ENCODE data around the gene TNFAIP8L1.

Gene TNFAIP8L1

DNA sequence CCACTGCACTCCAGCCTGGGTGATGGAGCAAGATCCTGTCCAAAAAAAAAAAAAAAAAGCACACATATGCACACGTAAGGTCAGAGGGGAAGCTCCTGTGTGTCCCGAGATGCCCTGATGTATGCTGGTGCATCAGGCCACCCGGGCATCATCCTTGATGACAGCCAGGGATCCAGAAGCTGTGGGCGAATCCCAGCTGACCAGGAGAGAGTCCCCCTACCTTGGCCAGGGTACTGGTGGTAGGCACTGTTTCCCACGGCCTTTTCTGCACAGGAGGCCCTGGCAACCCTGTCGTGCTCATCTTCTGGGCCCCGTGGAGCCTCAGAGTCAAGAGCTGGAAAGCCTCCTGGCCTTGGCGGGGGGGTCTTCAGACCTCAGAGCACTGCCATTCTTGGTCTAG lies 16.8 kb downstream of the TNFAIP8L1 start:
- DNase-seq (ENCODE audit: insufficient read length, low spot score) = no peak
- FAIRE-seq = no peak
- TF ChIP-seq, protein P1, sequence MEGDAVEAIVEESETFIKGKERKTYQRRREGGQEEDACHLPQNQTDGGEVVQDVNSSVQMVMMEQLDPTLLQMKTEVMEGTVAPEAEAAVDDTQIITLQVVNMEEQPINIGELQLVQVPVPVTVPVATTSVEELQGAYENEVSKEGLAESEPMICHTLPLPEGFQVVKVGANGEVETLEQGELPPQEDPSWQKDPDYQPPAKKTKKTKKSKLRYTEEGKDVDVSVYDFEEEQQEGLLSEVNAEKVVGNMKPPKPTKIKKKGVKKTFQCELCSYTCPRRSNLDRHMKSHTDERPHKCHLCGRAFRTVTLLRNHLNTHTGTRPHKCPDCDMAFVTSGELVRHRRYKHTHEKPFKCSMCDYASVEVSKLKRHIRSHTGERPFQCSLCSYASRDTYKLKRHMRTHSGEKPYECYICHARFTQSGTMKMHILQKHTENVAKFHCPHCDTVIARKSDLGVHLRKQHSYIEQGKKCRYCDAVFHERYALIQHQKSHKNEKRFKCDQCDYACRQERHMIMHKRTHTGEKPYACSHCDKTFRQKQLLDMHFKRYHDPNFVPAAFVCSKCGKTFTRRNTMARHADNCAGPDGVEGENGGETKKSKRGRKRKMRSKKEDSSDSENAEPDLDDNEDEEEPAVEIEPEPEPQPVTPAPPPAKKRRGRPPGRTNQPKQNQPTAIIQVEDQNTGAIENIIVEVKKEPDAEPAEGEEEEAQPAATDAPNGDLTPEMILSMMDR (IDR thresholded peaks at IDR 0.05; ENCODE audit: insufficient read depth, missing control alignments) = no peak

DNA sequence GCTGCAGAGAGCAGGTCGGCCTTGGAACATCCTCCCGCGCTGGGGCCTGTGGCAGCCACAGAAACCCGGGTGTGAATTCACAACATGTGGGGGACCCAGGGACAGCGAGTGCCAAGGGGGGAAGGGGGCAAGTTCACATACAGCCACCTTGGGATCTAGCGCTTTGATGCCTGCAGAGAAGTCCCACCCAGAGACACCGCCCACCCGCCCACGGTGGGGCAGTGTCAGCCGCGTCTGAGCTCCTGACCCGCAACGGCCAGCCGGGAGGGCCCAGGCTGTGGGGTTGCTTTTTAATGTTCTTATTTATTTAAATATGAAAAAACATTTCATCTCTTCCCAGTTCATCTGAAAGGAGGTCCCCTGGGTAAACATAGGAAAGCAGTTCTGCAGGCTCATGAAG lies 17.9 kb downstream of the TNFAIP8L1 start:
- TF ChIP-seq, protein P1 (IDR thresholded peaks at IDR 0.05; ENCODE audit: insufficient read depth, missing control alignments) = no peak
- FAIRE-seq (no peak), DNase-seq (ENCODE audit: insufficient read length, low spot score) (no peak)

DNA sequence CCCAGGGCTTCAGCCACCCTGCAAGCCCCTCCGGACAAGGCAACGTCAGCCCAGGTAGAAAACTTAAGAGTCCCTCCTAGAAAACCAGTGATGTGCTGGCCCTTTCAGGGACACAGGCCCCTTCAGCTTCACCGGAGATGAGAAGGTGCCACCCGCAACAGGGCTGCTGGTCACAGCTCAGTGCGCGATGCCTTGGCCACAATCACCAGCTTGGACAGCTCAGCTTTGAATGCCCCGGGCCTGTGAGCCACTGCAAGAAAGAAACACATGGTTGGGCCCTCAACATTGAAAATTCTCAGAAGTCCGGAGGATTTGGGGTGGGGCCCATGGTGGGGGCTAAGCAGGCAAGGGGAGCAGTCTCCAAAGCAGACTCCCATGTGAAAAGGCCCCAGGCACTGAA lies 18.5 kb downstream of the TNFAIP8L1 start:
- TF ChIP-seq, protein P1 (IDR thresholded peaks at IDR 0.05; ENCODE audit: insufficient read depth, missing control alignments) = no peak
- DNase-seq (ENCODE audit: insufficient read length, low spot score) (no peak), FAIRE-seq (no peak)

DNA sequence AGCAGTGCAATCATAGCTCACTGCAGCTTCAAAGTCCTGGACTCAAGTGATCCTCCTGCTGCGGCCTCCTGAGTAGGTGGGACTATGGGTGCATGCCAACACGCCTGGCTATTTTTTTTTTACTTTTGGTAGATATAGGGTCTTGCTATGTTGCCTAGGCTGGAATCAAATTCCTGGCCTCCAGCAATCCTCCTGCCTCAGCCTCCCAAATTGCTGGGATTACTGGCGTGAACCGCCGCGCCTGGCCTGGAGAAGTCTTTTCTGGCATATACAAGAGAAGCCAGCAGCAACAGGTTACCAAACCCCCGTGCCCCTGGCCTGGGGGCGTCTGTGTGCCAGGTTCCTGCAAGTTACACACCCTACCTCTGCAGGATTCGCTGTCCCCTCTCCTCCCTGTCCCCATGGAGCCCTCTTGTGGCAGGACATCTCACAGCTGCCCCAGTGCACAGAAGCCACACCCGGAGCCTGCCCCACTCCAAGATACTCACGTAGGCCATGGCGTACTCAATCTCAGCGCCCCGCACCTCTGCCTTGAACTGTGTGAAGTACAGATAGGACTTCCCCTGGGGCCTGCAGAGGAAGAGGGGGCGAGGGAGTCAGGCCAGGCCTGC lies 21.0 kb downstream of the TNFAIP8L1 start:
- DNase-seq (ENCODE audit: insufficient read length, low spot score) (no peak), FAIRE-seq (no peak)
- TF ChIP-seq, protein P1 (IDR thresholded peaks at IDR 0.05; ENCODE audit: insufficient read depth, missing control alignments) = peak; percentile 8

DNA sequence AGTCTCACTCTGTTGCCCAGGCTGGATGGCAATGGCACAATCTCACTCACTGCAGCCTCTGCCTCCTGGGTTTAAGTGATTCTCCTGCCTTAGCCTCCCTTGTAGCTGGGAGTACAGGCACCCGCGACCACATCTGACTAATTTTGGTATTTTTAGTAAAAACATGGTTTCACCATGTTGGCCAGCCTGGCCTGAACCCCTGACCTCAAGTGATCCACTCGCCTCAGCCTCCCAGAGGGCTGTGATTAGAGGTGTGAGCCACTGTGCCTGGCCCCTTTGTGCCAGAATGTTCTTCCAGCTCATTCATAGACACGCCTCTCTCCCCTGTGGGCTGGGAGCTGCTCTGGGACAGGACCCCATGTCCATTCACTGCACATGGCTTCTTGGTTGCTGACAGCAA lies 21.7 kb downstream of the TNFAIP8L1 start:
- TF ChIP-seq, protein P1 (IDR thresholded peaks at IDR 0.05; ENCODE audit: insufficient read depth, missing control alignments) = no peak
- DNase-seq (ENCODE audit: insufficient read length, low spot score) (no peak), FAIRE-seq (no peak)

DNA sequence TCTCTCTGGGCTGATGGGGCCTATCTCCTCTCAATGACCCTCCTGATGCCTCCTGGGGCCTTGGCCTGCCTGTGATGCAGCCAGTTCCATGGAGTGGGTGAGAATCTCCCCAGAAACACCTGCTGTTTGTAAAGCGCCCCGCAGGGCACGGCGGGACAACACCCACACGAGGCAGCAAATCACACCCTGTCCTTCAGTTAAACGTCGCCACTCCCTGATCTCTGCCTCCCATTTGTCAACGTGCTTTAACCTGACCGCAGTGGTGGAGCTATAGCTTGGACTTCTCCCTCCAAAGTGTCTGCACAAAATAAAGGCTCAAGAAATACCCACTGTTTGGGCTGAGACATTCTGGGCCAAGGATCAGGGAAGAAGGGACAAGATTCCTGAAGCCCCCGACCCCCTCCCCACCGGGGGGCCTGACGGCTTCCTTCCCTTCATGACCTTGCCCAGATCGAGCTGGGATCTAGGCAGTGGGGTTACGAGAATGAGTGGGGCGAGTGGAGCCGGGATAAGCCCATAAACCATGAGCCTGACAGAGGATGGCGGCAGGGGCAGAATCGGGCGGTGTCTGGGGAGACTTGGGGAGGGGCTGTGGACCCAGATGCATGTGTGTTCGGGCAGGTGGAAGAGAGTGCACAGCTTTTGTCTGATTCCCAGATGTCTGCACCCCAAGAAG lies 22.8 kb downstream of the TNFAIP8L1 start:
- DNase-seq (ENCODE audit: insufficient read length, low spot score) = no peak
- TF ChIP-seq, protein P1 (IDR thresholded peaks at IDR 0.05; ENCODE audit: insufficient read depth, missing control alignments) = no peak
- no peak for FAIRE-seq

DNA sequence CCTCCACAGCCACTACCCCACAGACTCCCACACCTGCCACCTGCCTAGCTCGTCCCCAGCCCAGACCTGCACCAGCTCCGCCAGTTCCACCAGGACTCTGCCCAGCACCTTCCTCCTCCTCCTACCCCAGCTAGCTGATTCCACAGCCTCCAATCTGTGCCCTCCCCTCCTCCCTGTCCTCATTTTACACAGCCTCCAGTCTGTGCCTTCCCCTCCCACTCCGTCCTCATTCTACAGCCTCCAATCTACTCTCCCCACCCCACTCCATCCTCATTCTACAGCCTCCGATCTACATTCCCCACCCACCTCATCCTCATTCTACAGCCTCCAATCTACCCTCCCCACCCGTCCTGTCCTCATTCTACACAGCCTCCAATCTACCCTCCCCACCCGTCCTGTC lies 23.5 kb downstream of the TNFAIP8L1 start:
- TF ChIP-seq, protein P1 (IDR thresholded peaks at IDR 0.05; ENCODE audit: insufficient read depth, missing control alignments) = no peak
- FAIRE-seq = no peak
- no peak for DNase-seq (ENCODE audit: insufficient read length, low spot score)
